DOHH2 (cell line): ENCODE results near the gene ROR2.

Source experiments
- CTCF ChIP-seq: fragments of 200-600 bp; sonication (generic); IDR thresholded peaks from one replicate; pipeline ENCODE4 v1.5.1; 2014; ENCODE audit warnings: antibody characterized with exemption, mild to moderate bottlenecking, low read depth, low read length; ENCODE audit not compliant: poor library complexity, severe bottlenecking
- EZH2phosphoT487 ChIP-seq: fragments of 200-600 bp; sonication (generic); IDR thresholded peaks from 2 replicates; pipeline ENCODE4 v1.6.1; 2017; ENCODE audit warnings: borderline replicate concordance, mild to moderate bottlenecking, antibody characterized with exemption, low read length, moderate library complexity, mixed read lengths

GRCh38 chr9:91718071-91718470 is 232.0 kb downstream of the ROR2 start:
- TF ChIP-seq CTCF = no peak
- TF ChIP-seq EZH2phosphoT487 = no peak
